DOHH2 (cell line): ENCODE results near the gene MYO1H.

Source experiments
- EZH2phosphoT487 ChIP-seq: fragments of 200-600 bp; sonication (generic); IDR thresholded peaks from 2 replicates; pipeline ENCODE4 v1.6.1; 2017; ENCODE audit warnings: borderline replicate concordance, mild to moderate bottlenecking, antibody characterized with exemption, low read length, moderate library complexity, mixed read lengths
- TF ChIP-seq, protein P1 (sequence below): fragments of 200-600 bp; sonication (generic); IDR thresholded peaks from one replicate; pipeline ENCODE4 v1.5.1; 2014; ENCODE audit warnings: antibody characterized with exemption, mild to moderate bottlenecking, low read depth, low read length; ENCODE audit not compliant: poor library complexity, severe bottlenecking

DNA sequence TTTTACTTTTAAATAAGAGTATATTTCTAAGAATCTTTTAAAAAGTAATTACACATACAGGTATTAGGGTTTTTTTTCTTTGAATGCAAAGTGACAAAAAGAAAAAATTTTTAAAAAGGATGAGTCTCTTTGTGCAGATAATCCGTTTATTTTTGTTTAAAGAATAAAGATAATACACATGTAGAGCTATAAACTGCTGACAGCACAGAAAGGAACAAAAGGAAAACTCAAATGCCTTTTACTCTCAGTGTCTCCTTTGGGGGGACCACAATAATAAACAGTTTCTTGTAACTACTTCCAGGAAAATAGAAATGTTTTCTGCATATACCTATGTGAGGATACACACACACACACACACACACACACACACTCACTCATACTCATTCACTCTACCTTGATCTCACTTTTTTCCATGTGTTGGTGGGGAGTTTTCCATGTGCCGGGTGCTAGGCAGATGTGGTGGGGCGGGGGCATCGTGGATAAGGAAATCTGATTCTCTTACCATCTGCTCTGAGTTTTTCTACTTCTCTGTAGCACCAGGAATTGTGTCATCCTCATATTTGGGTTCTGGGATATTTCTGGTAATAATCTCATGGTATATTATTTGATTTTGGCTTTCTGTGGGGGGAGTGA is 71.3 kb downstream of the MYO1H start:
- TF ChIP-seq, protein P1, sequence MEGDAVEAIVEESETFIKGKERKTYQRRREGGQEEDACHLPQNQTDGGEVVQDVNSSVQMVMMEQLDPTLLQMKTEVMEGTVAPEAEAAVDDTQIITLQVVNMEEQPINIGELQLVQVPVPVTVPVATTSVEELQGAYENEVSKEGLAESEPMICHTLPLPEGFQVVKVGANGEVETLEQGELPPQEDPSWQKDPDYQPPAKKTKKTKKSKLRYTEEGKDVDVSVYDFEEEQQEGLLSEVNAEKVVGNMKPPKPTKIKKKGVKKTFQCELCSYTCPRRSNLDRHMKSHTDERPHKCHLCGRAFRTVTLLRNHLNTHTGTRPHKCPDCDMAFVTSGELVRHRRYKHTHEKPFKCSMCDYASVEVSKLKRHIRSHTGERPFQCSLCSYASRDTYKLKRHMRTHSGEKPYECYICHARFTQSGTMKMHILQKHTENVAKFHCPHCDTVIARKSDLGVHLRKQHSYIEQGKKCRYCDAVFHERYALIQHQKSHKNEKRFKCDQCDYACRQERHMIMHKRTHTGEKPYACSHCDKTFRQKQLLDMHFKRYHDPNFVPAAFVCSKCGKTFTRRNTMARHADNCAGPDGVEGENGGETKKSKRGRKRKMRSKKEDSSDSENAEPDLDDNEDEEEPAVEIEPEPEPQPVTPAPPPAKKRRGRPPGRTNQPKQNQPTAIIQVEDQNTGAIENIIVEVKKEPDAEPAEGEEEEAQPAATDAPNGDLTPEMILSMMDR: no peak
- no peak for TF ChIP-seq EZH2phosphoT487
